HEK293T (cell line): ENCODE data around the gene SUSD3.

ENCODE experiments used
- CTCF ChIA-PET: fragments of 350-600 bp; formaldehyde crosslinking; extraction: SDS; loops from one replicate; lab custom pipeline; 2021; ENCODE audit warnings: antibody characterized with exemption, inconsistent platforms; lab: Yijun Ruan, JAX
- POLR2A ChIA-PET: fragments of 350-600 bp; formaldehyde crosslinking; extraction: SDS; loops from one replicate; lab custom pipeline; 2020; ENCODE audit warnings: antibody characterized with exemption, inconsistent platforms; lab: Yijun Ruan, JAX
- DNase-seq: peaks from one replicate; pipeline ENCODE4 v3.0.0; 2012; ENCODE audit warnings: mixed read lengths; ENCODE audit errors: extremely low spot score
- ARNT ChIP-seq: fragments of 450-650 bp; IDR thresholded peaks from 2 replicates; pipeline ENCODE4 v1.6.1; 2017; ENCODE audit warnings: mild to moderate bottlenecking
- BHLHE40 ChIP-seq: fragments of 450-650 bp; IDR thresholded peaks from 2 replicates; pipeline ENCODE4 v1.6.1; 2016; ENCODE audit warnings: mild to moderate bottlenecking, moderate library complexity, borderline replicate concordance
- CTBP1 ChIP-seq: fragments of 450-650 bp; IDR thresholded peaks from 2 replicates; pipeline ENCODE4 v1.6.1; 2016; ENCODE audit warnings: borderline replicate concordance
- ELF4 ChIP-seq: fragments of 450-650 bp; IDR thresholded peaks from 2 replicates; pipeline ENCODE4 v1.6.1; 2017; ENCODE audit warnings: antibody characterized with exemption
- FOXA1 ChIP-seq: fragments of 450-650 bp; IDR thresholded peaks from 2 replicates; pipeline ENCODE4 v1.6.1; 2016; ENCODE audit warnings: mild to moderate bottlenecking
- FOXK2 ChIP-seq: fragments of 450-650 bp; IDR thresholded peaks from 2 replicates; pipeline ENCODE4 v1.6.1; 2016; ENCODE audit warnings: mild to moderate bottlenecking
- FOXM1 ChIP-seq: fragments of 450-650 bp; IDR thresholded peaks from 2 replicates; pipeline ENCODE4 v1.6.1; 2017; ENCODE audit warnings: mild to moderate bottlenecking, borderline replicate concordance
- HDGF ChIP-seq: fragments of 450-650 bp; IDR thresholded peaks from 2 replicates; pipeline ENCODE4 v1.6.1; 2017; ENCODE audit warnings: antibody characterized with exemption, borderline replicate concordance
- L3MBTL2 ChIP-seq: fragments of 450-650 bp; conservative IDR thresholded peaks from 2 replicates; pipeline ENCODE4 v1.6.1; 2016; ENCODE audit warnings: mild to moderate bottlenecking
- LEF1 ChIP-seq: fragments of 450-650 bp; IDR thresholded peaks from 2 replicates; pipeline ENCODE4 v1.6.1; 2017; ENCODE audit warnings: mild to moderate bottlenecking, borderline replicate concordance
- NFRKB ChIP-seq: fragments of 450-650 bp; IDR thresholded peaks from 2 replicates; pipeline ENCODE4 v1.6.1; 2016; ENCODE audit warnings: mild to moderate bottlenecking, moderate library complexity
- PKNOX1 ChIP-seq: fragments of 450-650 bp; IDR thresholded peaks from 2 replicates; pipeline ENCODE4 v1.6.1; 2016
- SP1 ChIP-seq: fragments of 450-650 bp; IDR thresholded peaks from 2 replicates; pipeline ENCODE4 v1.6.1; 2017
- SUZ12 ChIP-seq: fragments of 450-650 bp; IDR thresholded peaks from 2 replicates; pipeline ENCODE4 v1.6.1; 2016; ENCODE audit warnings: mild to moderate bottlenecking
- TARDBP ChIP-seq: fragments of 450-650 bp; IDR thresholded peaks from 2 replicates; pipeline ENCODE4 v1.6.1; 2016
- ZNF384 ChIP-seq: fragments of 450-650 bp; IDR thresholded peaks from 2 replicates; pipeline ENCODE4 v1.6.1; 2016

Gene SUSD3

GRCh38 chr9:93081931-93082330 is 23.4 kb downstream of the SUSD3 start:
- ChIA-PET POLR2A (interaction anchor here (1.2 kb wide), 1 partner anchor 14 kb away, joined by 4 read pairs; no protein-coding TSS in a partner anchor), CTCF (no interaction called here)
- no peak for DNase-seq
- no peak for TF ChIP-seq NFRKB
- TF ChIP-seq ARNT, result no peak
- no peak for TF ChIP-seq CTBP1
- no peak for TF ChIP-seq SUZ12

GRCh38 chr9:93082841-93083411 is 24.4 kb downstream of the SUSD3 start:
- TF ChIP-seq NFRKB (no peak), LEF1 (no peak), CTBP1 (no peak), L3MBTL2 (no peak), BHLHE40 (no peak), HDGF (no peak), PKNOX1 (no peak), FOXA1 (no peak), FOXM1 (no peak), ZNF384 (no peak), ELF4 (no peak), TARDBP (no peak), ARNT (no peak), FOXK2 (no peak), SP1 (no peak), SUZ12 (no peak)
- no peak for DNase-seq
- CTCF ChIA-PET, result no interaction called here
- POLR2A ChIA-PET, result no interaction called here

- TF ChIP-seq ARNT (no peak), NFRKB (no peak), FOXM1 (no peak)
- DNase-seq, result no peak
- ChIA-PET POLR2A (no interaction called here), CTCF (no interaction called here)
These were observed 25.3 kb downstream of the SUSD3 start for GRCh38 chr9:93083592-93084470.

GRCh38 chr9:93084471-93084881 is 26.0 kb downstream of the SUSD3 start:
- POLR2A ChIA-PET, result no interaction called here
- no peak for DNase-seq
- CTCF ChIA-PET, result no interaction called here

GRCh38 chr9:93085676-93086075 is 27.2 kb downstream of the SUSD3 start:
- ChIA-PET POLR2A (no interaction called here), CTCF (no interaction called here)
- TF ChIP-seq ZNF384, result no peak
- no peak for TF ChIP-seq BHLHE40
- TF ChIP-seq CTBP1, result no peak
- no peak for TF ChIP-seq TARDBP
- no peak for TF ChIP-seq PKNOX1
- no peak for TF ChIP-seq L3MBTL2
- TF ChIP-seq HDGF, result no peak
- no peak for DNase-seq

More at GRCh38 chr9:93084471-93084881, 26.0 kb downstream of the SUSD3 start:
- TF ChIP-seq FOXM1 (no peak), NFRKB (no peak), BHLHE40 (no peak), ZNF384 (no peak), FOXK2 (no peak), PKNOX1 (no peak), SP1 (no peak), SUZ12 (no peak), FOXA1 (no peak), ARNT (no peak), ELF4 (no peak), CTBP1 (no peak), TARDBP (no peak), HDGF (no peak), L3MBTL2 (no peak), LEF1 (no peak)

- no peak for DNase-seq
- TF ChIP-seq FOXA1 (no peak), PKNOX1 (peak; percentile 59), ZNF384 (no peak), L3MBTL2 (no peak), FOXM1 (no peak), FOXK2 (no peak), BHLHE40 (no peak)
- POLR2A ChIA-PET, result interaction anchor here (0.9 kb wide), 1 partner anchor 8 kb away, joined by 3 read pairs; no protein-coding TSS in a partner anchor
- CTCF ChIA-PET, result no interaction called here
These were observed 28.1 kb downstream of the SUSD3 start for GRCh38 chr9:93086447-93087224.
